ENCODE data around the gene JAKMIP2. TPM values are rescaled to one million over a fixed set of nuclear protein-coding genes. Genes with fewer than 3 reads are reported as not detected.
"Not testable (repeated sequence)": the region's sequence is repeated elsewhere in the genome, so short reads cannot be mapped to it uniquely, and the experiment has no call there.

The JAKMIP2 gene
- total RNA-seq, 6 experiments from 2014 or later = 0.07 to 0.56 (median 0.31) TPM

DNA sequence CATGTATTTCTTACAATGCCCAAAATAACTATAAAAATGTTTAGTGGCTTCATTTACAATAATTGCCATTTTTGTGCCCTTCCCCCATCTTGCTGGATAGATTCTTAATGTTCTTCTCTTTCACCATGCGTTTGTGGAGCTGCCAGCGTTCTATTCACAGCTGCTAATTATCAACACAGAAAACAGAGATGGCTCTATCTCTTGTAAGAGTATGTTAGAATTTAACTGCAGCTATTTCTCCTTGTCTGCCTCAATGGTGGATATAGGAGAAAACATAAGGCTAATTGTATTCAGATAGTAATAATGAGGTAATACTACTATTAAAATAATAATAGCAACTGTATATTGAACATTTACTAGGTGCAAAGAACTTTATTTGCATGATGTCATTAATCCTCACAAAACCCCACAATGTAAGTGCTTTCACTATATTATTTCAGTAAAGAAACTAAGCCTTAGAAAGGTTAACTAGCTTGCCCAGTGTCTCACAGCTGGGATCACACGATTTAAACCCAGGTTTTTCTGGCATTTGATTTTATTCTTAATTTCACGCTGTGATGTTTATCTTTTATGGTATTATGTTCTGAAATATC is 50.1 kb downstream of the JAKMIP2 start:
- H3K4me3 ChIP-seq = no peak overlapping the region
- H3K36me3 ChIP-seq = no peaks in the 10 kb centered on the region
- H3K4me1 ChIP-seq = peaks cover 0 to 19% (median 6%) of the 10 kb centered on the region in 4 donors
- H3K9me3 ChIP-seq = no peaks in the 10 kb centered on the region
- no peak overlapping the region for H3K27ac ChIP-seq
- no peak for ATAC-seq
- TF ChIP-seq, protein P1, sequence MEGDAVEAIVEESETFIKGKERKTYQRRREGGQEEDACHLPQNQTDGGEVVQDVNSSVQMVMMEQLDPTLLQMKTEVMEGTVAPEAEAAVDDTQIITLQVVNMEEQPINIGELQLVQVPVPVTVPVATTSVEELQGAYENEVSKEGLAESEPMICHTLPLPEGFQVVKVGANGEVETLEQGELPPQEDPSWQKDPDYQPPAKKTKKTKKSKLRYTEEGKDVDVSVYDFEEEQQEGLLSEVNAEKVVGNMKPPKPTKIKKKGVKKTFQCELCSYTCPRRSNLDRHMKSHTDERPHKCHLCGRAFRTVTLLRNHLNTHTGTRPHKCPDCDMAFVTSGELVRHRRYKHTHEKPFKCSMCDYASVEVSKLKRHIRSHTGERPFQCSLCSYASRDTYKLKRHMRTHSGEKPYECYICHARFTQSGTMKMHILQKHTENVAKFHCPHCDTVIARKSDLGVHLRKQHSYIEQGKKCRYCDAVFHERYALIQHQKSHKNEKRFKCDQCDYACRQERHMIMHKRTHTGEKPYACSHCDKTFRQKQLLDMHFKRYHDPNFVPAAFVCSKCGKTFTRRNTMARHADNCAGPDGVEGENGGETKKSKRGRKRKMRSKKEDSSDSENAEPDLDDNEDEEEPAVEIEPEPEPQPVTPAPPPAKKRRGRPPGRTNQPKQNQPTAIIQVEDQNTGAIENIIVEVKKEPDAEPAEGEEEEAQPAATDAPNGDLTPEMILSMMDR (IDR thresholded peaks at IDR 0.05) = no peak
- TF ChIP-seq POLR2A (IDR thresholded peaks at IDR 0.05) = no peak
- no peaks in the 10 kb centered on the region for H3K27me3 ChIP-seq
- 59% methylated on average over 4 of the region's 4 CpGs for WGBS (ENCODE audit: insufficient coverage, low coverage, low lambda C conversion rate, missing lambda C conversion rate)
- DNase-seq = no peak
- intact Hi-C loops (cut with DNase I) = no loop called here

DNA sequence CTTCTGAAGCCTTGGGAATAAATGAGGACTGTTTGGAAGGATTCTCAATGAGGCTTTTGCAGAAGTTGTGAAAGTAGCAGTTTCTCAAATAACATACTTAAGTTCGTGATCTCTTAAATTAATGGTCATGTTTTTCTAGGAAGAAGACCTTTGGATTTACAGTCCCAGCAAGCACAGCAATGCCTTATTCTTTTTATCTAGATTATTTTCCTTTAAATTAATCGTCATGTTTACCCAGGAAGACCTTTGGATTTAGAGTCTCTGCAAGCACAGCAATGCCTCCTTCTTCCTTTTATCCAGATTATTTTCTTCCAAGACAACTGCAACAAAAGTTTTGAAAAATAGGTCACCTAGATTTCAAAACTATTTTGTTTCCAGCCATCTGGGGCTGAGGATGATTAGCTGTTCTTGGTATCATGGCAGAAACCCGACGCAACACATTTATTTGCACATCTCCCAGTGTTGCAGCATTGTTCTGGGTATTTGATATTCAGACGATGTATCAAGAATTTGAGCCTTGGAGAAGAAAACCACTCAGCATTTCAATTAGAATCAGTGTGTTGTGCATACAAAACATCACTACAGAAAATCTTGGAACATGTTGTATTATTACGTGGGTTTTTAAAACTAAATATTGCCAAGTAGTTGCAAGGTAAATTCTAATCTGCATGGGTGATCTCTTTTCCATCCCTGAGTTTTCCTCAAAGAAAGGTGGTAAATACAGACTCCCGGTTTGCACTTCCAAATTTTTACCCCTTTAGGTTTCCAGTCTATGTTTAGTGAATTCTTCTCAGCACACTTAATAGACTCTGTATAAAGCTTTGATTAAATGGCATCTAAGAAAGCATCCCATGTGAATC is 50.9 kb downstream of the JAKMIP2 start:
- no peaks in the 10 kb centered on the region for H3K36me3 ChIP-seq
- intact Hi-C loops (cut with DNase I) = no loop called here
- WGBS (ENCODE audit: insufficient coverage, low coverage, low lambda C conversion rate, missing lambda C conversion rate) = 64% methylated on average over 7 of the region's 7 CpGs
- no peak overlapping the region for H3K4me3 ChIP-seq
- H3K27me3 ChIP-seq = no peaks in the 10 kb centered on the region
- no peaks in the 10 kb centered on the region for H3K9me3 ChIP-seq
- H3K4me1 ChIP-seq = peaks cover 0 to 19% (median 6%) of the 10 kb centered on the region in 4 donors
- DNase-seq (no peak), ATAC-seq (no peak)
- no peak overlapping the region for H3K27ac ChIP-seq
- no peak for TF ChIP-seq POLR2A (IDR thresholded peaks at IDR 0.05)
- TF ChIP-seq, protein P1 (IDR thresholded peaks at IDR 0.05) = no peak

DNA sequence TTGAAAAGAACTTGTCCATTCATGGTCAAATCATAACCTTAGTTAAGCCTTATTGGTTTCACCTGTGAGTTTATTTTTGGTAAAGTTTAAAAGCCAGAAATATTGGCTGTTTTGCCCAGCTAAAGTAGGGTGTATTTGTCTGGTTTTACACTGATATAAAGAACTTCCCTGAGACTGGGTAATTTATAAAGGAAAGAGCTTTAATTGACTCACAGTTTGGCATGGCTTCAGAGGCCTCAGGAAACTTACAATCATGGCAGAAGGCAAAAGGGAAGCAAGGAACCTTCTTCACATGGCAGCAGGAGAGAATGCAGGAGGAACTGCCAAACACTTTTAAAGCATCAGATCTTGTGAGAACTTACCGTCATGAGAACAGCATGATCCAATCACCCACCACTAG is 55.3 kb downstream of the JAKMIP2 start:
- 100% methylated on average over 1 of the region's 1 CpG for WGBS (ENCODE audit: insufficient coverage, low coverage, low lambda C conversion rate, missing lambda C conversion rate)
- intact Hi-C loops (cut with DNase I) = no loop called here

DNA sequence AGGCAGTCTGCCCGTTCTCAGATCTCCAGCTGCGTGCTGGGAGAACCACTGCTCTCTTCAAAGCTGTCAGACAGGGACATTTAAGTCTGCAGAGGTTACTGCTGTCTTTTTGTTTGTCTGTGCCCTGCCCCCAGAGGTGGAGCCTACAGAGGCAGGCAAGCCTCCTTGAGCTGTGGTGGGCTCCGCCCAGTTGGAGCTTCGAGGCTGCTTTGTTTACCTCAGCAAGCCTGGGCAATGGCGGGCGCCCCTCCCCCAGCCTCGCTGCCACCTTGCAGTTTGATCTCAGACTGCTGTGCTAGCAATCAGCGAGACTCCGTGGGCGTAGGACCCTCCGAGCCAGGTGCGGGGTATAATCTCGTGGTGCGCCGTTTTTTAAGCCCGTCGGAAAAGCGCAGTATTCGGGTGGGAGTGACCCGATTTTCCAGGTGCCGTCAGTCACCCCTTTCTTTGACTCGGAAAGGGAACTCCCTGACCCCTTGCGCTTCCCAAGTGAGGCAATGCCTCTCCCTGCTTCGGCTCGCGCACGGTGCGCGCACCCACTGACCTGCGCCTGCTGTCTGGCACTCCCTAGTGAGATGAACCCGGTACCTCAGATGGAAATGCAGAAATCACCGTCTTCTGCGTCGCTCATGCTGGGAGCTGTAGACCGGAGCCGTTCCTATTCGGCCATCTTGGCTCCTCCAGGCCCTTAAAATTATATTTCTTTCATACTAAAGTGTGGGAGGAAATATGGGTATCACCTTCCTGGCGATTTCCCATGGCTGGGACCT is 61.2 kb downstream of the JAKMIP2 start:
- DNase-seq; H3K4me3 ChIP-seq; intact Hi-C loops (cut with DNase I); H3K27me3 ChIP-seq; H3K4me1 ChIP-seq; H3K9me3 ChIP-seq; H3K27ac ChIP-seq; ATAC-seq; H3K36me3 ChIP-seq: not testable (repeated sequence)
- WGBS (ENCODE audit: insufficient coverage, low coverage, low lambda C conversion rate, missing lambda C conversion rate) = 77% methylated on average over 10 of the region's 38 CpGs

More for the DNA sequence above, 55.3 kb downstream of the JAKMIP2 start:
- ATAC-seq (no peak), DNase-seq (no peak)
- no peak for TF ChIP-seq POLR2A (IDR thresholded peaks at IDR 0.05)
- TF ChIP-seq, protein P1 (IDR thresholded peaks at IDR 0.05) = no peak
- H3K27ac ChIP-seq = no peak overlapping the region
- H3K27me3 ChIP-seq = no peaks in the 10 kb centered on the region
- H3K4me3 ChIP-seq = no peak overlapping the region
- no peaks in the 10 kb centered on the region for H3K9me3 ChIP-seq
- H3K36me3 ChIP-seq = no peaks in the 10 kb centered on the region
- no peaks in the 10 kb centered on the region for H3K4me1 ChIP-seq
